Inflammatory macrophage treated with lipopolysaccharide for 4 hours (primary cell): ENCODE results near the gene ATP5F1E.

Source experiments
- DNase-seq: peaks from one replicate; pipeline ENCODE4 v3.0.0-alpha.2; 2020

The ATP5F1E gene

DNA sequence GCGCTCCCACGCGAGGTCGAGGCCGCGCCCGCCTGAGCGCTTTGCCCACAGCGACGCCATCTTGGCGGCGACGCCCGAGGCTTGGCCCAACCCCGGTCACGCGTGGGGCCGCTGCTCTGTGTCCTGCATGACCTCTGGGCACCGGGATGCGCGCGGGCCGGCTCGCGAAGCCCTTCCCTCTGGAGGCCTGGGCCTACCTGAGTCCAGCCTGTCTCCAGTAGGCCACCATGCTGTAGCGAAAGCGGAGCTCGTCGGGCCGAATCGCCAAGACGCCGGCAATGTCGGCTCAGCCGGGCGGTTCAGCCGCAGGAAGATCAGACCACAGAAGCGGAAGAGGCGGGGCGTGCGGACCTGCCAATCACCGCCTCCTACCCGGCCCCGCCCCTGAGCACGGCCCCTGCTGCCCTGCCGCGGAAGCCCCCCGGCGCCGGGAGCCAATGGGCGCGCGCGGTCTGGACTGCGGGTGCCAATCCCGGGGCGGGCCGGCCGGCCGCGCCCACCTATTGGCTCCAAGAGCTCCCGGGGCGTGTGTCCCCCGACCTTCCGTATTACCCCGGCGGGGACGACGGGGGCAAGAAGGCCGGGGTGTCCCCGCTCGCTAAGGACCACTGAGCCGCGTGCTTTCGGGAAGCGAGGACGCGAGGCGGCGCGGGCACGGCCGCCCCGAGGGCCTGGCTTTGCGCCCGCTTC lies at the start of gene ATP5F1E:
Gene ATP5F1E (minus strand): TSS at position 313 of the 690 bp plus-strand sequence. CDS start 84 bp downstream, at position 229.
- DNase-seq = peak; percentile 95

DNA sequence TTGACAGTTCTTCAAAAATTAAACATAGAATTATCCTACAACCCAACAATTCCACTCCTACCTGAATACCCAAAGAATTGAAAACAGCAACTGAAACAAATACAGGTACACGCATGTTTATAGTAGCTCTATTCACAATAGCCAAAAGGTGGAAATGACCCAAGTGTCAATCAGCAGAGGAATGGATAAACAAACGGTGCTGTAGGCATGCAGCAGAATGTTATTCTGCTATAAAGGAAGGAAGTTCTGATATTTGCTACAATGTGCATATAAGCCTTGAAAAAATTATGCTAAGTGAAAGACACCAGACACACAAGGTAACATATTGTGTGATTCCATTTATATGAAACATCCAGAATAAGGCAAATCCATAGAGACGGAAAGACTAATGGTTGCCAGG lies 48.9 kb upstream of the ATP5F1E start:
- no peak for DNase-seq

DNA sequence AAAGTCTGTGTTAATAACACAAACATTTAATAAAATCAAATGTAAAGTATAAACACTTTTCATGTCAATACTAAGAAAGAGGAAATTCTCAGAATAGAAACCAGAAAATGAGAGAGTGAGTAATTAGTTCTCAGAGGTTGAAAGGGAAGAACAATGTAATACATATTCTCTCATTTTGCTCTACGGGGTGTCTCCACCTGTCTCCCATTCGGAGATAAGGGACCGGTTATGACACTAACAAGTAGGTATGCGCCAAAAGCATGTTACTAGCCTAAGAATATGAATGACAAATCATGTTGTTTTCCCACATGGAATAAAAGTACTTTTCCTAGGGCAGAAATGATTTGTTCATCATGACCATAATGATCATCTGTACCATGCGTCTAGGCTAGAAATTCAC lies 46.1 kb upstream of the ATP5F1E start:
- DNase-seq = peak; percentile 31

DNA sequence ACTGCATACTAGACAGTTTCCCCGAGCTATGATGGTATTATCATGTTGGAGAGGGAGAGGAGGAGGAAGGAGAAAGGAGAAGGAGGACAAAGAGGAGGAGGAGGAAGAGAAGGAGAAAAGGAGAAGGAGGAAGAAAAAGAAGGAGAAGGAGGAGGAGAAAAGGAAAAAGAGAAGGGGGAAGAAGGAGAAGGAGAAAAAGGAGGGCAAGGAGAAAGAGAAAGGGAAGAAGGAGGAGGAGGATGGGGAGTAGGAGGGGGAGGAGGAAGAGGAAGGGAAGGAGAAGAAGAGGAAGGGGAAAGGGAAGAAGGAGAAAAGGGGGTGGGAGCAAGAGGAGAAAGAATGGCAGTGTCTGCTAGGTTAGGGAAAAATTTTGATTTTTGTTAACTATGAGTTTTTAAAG lies 45.6 kb upstream of the ATP5F1E start:
- DNase-seq = no peak

DNA sequence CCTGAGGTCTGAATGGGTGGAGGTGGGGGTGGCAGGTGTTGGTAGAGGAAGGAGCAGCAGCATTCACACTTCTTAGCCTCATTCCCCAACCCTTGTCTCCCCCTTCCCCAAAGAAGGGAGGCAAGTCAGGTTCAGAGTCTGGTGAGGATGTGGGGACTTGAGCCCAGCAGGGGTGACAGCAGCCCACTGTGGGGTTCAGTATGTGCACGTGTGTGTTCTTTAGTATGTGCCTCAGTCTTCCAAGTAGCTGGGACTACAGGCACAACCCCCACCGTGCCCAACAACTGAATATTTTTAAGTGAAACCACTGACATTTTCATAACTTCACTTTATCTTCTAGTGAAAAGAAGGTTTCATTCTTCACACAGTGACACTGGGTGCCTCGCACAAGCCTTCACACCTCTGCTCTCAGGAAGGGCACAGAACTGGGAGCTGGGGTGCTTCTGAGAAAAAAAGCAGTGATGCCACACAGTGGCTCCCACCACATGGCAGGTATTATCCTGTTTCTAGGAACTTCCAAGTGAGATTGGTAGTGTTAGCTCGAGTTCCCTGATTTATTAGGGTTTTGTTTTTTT lies 43.9 kb upstream of the ATP5F1E start:
- no peak for DNase-seq

DNA sequence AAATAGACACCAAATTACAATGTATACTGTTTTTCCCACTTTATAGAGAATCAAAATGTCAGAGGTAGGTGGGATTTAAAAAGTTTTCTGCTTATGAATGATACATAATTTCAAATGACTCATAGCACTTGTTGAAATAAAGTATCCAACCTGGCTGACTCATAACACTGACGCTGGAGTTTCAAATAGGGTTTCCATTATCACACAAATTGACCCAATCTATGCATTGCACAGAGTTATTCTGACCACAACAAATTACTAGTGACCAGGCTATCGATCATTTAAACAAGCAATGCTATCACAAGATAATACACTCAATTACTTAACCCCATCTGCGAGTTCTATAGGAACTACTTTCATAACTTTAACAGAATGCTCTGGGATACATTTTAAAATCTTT lies 42.3 kb upstream of the ATP5F1E start:
- no peak for DNase-seq

DNA sequence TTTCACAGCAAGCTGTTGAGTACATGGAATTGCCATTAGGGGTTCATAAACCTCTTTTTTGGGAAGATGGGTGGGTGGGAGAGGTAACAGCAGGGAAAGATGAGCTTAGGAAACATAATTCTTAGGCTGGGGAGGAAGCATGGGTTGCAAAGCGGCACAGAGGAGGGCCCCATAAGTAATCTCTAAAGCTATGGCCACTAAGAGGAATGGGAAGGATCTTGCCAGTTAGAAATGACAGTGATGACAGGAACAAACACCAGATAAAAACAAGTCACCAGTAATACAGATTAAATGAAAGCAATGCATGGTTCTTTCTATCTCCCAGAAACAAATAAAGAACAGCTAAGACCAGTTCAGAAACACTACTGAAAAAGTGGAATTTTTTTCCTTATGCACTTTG lies 41.4 kb upstream of the ATP5F1E start:
- DNase-seq = no peak

DNA sequence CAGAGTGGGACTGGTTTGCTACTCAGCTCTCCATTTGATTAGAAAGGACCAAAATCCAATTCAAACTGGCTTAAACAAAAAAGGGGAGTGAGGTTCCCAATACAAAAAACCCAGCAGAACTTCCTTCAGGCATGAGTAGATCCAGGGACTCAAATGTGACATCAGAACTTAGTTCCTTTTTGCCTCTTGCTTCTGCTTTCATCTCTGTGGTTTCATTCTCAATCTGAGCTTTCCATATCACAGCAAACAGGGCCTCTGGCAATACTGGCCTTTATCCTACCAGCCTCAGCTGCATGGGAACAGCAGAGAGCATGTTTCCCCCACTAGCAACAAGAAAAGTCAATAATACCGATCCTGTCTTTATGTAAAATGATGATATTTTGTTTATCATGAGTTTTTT lies 39.1 kb upstream of the ATP5F1E start:
- DNase-seq = peak; percentile 85

DNA sequence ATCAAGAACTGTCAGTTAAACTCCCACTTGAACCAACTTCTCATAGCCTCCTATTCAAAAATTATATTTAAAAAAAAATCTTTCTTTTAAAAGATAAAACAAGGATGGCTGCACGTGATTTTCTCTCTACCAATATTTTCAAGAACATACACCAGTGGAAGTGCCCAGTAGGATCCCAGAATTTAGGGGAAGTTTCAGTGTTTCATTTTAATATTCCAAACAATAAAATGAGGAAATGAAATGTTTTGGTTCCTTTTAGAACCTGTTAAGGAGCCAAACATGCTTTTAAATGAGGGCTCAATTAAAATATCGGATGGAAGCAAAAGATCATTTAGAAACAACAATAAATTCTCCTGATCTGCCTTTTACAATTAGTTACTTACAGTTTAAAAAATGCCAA lies 36.9 kb upstream of the ATP5F1E start:
- peak; percentile 54 for DNase-seq

DNA sequence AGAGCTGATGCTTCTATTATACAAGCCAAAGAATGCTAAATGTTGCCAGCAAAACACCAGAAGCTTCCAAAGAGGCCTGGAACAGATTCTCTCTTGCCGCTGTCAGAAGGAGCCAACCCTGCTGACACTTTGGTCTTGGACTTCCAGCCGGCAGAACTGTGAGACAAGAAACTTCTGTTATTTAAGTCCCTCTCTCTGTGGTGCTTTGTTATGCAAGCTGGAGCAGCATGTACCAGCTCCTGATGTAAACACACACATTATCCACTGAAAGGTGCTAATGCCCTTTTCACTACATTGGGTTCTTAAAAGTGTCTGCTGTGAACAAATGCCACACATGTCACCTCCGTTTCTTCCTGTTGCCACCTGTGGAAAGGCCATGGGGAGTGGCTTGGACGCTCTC lies 36.4 kb upstream of the ATP5F1E start:
- no peak for DNase-seq

DNA sequence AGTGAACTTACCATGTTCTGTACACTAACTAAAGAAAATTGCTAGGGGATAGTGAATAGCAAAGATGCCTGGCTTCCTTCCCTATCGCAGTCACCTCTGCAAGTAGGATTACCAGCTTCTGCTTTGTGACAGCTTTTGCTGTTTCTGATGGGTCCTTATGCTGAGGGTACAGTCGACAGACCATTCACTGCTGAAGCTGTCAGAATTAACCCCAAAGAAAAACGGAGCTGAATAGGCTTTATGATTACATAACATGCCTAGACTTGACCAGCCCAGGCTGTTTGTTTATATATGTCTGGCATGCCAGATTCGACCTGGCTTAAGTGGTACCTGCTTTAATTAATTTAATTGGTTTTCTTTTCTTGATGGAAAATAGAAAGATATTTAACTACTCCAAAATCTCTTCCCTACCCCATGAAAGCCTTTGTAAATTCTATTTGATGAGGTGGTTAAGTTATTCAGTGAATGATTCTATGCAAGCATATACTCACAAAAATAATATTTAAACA lies 32.1 kb upstream of the ATP5F1E start:
- no peak for DNase-seq

DNA sequence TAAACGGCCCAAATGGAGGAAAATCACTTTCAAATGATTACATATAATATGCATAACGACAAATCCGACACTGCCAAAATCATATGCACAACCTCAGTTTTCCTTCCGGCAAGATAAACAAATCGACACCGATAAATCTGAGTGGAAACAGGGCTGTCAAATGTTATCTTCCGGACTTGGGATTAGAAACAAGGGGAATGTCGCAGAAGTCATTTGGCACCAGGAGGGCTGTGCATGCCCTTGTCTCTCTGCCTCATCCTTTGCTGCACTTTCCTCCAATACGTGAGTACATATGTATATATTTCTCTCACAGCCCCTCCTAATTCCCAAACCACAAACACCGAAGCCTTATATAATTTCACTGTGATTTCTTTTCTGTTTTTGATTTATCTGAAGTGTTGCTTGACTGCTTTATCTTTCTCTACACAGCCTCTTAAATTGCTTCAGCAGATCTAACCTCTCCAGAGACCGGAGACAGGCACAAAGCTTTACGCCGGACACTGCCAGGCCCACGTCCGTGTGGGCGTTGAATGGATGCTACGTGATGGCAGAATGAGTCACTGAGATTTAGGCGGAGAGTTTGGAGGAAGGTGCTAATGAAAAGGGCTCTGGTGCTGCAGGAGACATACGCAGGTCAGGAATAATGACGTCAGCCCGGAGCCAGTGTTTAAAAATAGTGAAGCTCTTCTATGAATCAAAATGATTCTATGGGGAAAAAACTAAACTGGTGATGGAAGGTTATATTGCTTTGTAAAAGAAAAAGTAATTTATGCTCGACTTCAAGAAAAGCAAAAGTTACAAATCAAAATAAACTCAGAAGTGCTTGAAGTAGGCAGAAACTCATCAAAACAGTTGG lies 31.5 kb upstream of the ATP5F1E start:
- DNase-seq = no peak

DNA sequence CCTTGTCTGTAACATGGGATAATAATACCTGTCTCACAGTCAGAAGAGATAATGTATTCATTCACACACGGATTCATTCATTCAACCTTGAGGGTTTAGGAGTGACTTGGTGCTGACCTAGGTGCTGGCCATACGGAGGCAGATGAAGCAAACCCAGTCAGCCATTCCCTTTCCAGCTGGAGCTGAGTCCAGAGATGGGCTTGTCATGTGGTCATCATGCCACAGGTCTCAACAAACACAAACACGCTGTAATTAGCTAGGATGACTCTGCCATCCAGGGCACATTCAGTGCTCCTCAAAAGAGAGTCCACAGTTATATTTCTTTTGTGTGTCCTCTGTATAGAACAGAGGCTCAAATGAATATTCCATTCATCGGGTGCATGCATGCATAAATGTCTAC lies 29.9 kb upstream of the ATP5F1E start:
- no peak for DNase-seq

DNA sequence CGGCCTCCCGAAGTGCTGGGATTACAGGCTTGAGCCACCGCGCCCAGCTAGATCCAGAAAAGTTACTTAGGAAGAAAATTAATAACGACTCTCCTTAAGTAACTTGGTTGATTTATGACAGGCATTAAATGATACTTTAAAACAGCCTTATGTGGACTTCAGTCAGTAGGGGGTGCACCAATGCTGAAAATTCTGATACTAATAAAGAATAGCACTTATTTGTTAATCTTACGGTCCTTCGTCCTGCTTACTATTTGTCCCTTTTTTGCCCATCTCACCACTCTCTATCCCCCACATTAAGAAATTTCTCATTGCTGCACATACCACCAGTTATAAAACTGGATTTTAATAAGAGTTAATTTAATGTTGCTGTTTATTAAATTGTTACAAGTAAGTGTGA lies 23.2 kb upstream of the ATP5F1E start:
- peak; percentile 43 for DNase-seq

DNA sequence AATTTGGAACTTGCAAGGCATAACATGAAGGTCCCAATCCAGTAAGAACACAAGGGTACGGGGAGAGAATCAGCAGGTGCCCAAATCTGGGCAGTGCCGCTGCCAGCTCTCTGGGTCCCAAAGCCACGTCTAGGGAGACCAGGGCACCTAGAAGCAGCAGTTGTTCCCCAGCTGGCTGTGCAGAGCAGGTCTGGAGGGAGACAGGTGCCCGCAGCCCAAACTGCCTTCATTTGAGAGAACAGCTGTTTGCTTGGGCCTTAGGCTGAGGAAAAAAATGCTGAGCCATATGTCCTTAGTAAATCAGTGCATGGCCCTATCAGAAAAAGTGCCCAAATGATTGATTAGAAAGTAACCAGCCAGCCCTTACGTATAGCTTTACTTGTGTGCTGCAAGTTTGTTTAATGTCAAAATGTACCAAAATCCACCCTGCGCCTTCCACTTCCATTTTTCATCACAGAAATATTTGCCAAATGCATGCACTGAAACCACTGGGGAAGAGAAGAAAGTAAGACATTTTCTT lies 19.6 kb upstream of the ATP5F1E start:
- DNase-seq = no peak

DNA sequence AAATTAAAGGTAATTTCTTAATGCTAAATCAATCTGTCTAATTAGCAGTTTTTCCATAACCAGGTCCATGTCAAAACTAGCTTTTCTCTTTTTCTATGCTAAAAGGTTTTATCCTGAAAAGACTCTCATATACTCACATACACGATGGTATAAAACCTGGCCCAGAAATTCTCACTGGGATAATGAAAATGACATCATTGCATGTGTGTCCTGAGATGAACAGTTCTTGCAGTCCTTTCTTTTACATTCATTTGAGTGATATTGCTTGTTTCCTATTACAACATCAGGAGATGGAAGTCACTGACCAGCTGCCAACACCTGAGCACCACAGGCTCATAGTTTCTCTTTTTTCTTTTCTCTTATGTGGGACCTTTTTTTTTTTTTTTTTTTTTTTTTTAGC lies 18.3 kb upstream of the ATP5F1E start:
- DNase-seq = no peak

DNA sequence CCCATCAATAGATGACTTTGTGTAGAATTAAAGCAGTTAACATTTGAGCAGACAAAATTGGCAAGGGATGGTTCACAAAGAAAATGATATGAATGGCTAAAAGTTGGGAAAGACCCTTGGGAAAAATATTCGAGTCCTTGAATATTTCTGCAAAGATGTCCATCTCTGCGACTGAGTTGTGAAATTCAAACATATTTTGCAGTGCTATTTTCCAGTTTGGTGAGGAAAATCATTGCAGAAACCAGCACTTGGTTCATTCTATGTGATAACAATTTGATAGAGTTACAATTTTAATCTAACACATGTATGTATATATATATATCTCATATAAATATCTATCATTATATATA lies 16.5 kb upstream of the ATP5F1E start:
- no peak for DNase-seq

DNA sequence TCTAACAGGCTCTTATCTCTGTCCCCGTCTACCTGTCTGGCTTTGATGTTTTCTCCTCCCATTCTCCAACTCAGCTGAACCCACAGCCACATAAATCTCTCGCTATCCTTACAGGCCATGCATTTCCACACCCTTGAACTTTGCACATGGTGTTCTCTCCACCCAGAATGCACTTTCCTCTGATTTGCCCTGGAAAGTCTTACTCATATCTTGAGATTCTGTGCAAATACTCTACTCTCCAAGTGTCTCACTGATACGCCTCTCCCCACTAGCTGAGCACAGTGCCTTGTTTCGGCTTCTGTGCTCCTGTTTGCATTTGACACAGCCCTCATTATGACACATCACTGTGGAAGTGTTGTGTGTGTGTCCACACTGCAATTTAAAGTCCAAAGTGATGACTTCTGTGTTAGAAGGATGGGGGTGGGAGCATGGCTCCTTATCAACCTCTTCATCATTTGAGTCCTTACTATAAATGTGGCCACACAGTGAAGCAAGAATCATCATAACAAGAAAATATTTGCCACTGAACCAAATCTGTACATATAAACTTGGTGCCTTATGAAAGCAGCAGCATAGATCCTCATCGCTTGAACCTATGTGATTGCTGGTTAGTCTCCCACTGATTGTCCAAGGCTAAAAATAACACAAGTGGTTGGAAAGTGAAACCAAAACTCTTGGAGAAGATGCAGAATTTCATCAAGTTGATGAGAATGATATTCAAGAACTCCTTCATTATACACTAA lies 16.0 kb upstream of the ATP5F1E start:
- peak; percentile 24 for DNase-seq

DNA sequence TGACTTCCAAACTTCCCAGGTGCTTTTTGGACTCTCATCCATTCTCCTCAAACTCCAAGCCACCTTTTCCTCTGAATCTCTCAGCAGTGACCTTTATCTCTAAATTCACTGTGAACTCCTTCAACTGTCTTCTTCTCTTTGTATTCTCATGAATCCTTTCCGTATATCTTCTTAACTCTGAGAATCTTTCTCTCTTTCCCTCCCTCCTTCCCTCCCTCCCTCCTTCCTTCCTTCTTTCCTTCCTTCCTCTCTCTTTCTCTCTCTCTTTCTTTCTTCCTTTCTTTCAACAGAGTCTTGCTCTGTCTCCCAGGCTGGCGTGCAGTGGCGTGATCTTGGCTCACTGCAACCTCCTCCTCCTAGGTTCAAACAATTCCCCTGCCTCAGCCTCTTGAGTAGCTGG lies 14.7 kb upstream of the ATP5F1E start:
- no peak for DNase-seq

DNA sequence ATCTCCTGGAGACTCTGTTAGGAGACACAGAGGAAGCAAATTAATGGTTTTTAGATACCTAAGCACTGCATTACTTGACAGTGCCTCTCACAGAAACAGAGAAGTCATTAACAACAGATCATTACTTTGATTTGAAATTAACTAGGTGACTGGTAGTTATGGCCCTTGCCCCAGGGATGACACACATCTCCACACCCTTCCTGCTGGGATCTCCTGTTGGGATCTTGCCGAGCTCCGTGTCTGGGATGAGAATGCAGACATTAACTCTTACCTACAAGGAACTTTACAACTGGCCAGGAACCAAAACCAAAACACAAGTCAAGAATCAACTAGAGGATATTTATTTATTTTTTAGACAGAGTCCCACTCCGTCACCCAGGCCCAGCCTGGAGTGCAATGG lies 12.7 kb upstream of the ATP5F1E start:
- DNase-seq = no peak

DNA sequence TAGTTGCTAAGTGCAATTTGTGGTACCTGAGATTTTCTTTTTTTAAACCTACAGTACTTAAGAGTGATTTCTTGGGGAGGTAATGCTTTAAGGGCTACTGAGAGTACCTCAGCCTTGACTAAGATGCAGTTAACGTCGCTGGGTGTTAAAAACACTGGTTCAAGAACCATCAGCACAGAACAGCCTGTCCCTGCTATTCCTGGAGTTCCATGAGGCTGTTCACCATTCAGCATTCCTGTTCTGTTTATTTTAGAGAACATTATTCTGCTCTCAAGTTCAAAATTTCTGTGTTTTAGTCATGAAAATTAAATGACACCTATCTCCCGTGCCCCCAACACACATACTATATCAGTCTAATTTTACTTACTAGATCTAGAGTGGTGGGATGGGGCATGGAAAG lies 12.2 kb upstream of the ATP5F1E start:
- DNase-seq = no peak

DNA sequence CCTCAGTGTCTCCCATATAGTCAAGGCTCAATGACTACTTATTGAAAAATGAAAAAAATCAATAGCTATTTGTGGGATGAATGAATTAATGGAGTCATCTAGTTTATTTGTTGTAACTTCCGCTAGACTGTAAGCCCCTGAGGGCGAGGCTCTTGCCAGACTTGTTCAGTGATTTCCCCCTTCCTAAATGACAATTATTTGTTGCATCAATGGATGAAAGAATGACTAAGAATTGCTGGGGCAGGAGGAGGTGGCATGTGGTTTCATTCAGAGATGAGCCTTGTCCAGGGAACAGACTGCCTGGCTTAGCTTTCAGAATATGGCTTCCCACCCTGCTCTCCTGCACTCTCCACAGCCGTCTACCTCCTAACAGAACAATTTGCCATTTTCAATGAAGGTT lies 11.6 kb upstream of the ATP5F1E start:
- DNase-seq = peak; percentile 48
